Body of pancreas (tissue), 4 donors: ENCODE results near the gene SAC3D1. TPM values are rescaled to one million over a fixed set of nuclear protein-coding genes. Genes with fewer than 3 reads are reported as not detected.

Experiments used
- ATAC-seq: fragments of 150-250 bp; one replicate; pipeline ENCODE4 v1.9.1; 2016
- DNase-seq, 4 donors: peaks; one replicate each; pipeline ENCODE4 v3.0.0-alpha.2; 2019
- H3K27ac ChIP-seq, 4 donors: fragments of 200-600 bp; sonication (generic); 1 replicate in 3 of 4; 2 replicates in 1 of 4; pipeline versions ENCODE4 v1.5.1 to v1.6.1; 2016 to 2019; ENCODE audit warnings: mild to moderate bottlenecking in 1 of 4, mixed read lengths in 1 of 4, moderate library complexity in 1 of 4
- H3K27me3 ChIP-seq, 2 donors: fragments of 200-600 bp; sonication (generic); one replicate each; pipeline ENCODE4 v1.6.0; 2016; ENCODE audit warnings: mild to moderate bottlenecking in 1 of 2
- H3K36me3 ChIP-seq, 2 donors: fragments of 200-600 bp; sonication (generic); replicated peaks in 1 of 2; 2 replicates each; pipeline ENCODE4 v1.5.1; 2016; ENCODE audit warnings: low read depth in 2 of 2; ENCODE audit not compliant: insufficient read depth in 1 of 2
- H3K4me1 ChIP-seq: fragments of 200-600 bp; sonication (generic); one replicate; pipeline ENCODE4 v1.6.0; 2016
- H3K4me3 ChIP-seq, 2 donors: fragments of 200-600 bp; sonication (generic); 1 replicate in 1 of 2; 2 replicates in 1 of 2; pipeline ENCODE4 v1.5.1; 2016 to 2019
- H3K9me3 ChIP-seq, 3 donors: fragments of 200-600 bp; sonication (generic); 1 replicate in 2 of 3; 2 replicates in 1 of 3; pipeline ENCODE4 v1.5.1; 2016
- POLR2A ChIP-seq, 3 donors: fragments of 450-650 bp; IDR thresholded peaks; one replicate each; pipeline ENCODE4 v1.6.1; 2016; ENCODE audit warnings: antibody characterized with exemption in 3 of 3, mild to moderate bottlenecking in 2 of 3
- WGBS, 2 donors: methylation state at CpG; one replicate each; pipeline ENCODE4 v1.1.5; 2017; 5-methylcytosine and 5-hydroxymethylcytosine counted together
- intact Hi-C: fragments of 100-400 bp; cut with DNase I; formaldehyde crosslinking; loops from one replicate; pipeline ENCODE4 v1.15.1; 2023
- total RNA-seq, 2 donors: library from RNA; depleted of rRNA; stranded (reverse); fragments of >200 nt; gene quantifications; one replicate each; pipeline ENCODE4 v1.1.0, GENCODE V29; 2016
- TF ChIP-seq, protein P1 (sequence below), 7 experiments: fragments of 450-650 bp in 4 of 7; fragments of 200-600 bp in 3 of 7; sonication (generic) in 3 of 7; IDR thresholded peaks; one replicate each; pipeline ENCODE4 v1.5.1; 2016 to 2019; ENCODE audit warnings: antibody characterized with exemption in 7 of 7

Gene SAC3D1
- total RNA-seq, 2 donors from 2014 or later, result 5.4 to 30.3 TPM

DNA sequence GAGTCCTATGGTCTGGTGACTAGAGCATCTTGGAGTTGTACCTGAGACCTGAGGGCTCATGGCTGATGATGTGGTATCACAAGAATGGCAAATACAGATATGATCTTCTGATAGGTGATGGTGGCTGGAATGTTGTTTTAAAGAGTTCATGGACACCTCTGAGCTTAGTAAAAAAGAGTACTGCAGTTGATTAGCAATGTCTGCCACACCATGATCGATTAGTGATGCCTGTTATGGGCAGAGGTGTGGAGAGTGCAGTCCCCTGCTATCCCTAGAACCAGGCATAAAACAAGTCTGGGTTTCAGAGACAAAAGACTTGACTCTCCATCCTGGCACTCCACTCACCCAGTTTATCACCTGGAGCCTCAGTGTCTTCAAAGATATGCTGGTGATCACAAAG is 42.9 kb upstream of the SAC3D1 start:
- DNase-seq (peak in 1 of 4 donors; percentile 30), ATAC-seq (no peak)
- Histone ChIP-seq H3K36me3 (no peaks in the 10 kb centered on the region), H3K4me1 (peaks cover 50% of the 10 kb centered on the region), H3K27ac (peak overlapping the region; percentile 76 to 91 (median 86)), H3K27me3 (no peaks in the 10 kb centered on the region), H3K4me3 (no peak overlapping the region), H3K9me3 (no peaks in the 10 kb centered on the region)
- TF ChIP-seq POLR2A (IDR thresholded peaks at IDR 0.05), result no peak
- TF ChIP-seq, protein P1, sequence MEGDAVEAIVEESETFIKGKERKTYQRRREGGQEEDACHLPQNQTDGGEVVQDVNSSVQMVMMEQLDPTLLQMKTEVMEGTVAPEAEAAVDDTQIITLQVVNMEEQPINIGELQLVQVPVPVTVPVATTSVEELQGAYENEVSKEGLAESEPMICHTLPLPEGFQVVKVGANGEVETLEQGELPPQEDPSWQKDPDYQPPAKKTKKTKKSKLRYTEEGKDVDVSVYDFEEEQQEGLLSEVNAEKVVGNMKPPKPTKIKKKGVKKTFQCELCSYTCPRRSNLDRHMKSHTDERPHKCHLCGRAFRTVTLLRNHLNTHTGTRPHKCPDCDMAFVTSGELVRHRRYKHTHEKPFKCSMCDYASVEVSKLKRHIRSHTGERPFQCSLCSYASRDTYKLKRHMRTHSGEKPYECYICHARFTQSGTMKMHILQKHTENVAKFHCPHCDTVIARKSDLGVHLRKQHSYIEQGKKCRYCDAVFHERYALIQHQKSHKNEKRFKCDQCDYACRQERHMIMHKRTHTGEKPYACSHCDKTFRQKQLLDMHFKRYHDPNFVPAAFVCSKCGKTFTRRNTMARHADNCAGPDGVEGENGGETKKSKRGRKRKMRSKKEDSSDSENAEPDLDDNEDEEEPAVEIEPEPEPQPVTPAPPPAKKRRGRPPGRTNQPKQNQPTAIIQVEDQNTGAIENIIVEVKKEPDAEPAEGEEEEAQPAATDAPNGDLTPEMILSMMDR (IDR thresholded peaks at IDR 0.05), result no peak
- intact Hi-C loops, result no loop called here
- WGBS, 2 donors, result 79 to 85% methylated on average over 1 of the region's 1 CpG

DNA sequence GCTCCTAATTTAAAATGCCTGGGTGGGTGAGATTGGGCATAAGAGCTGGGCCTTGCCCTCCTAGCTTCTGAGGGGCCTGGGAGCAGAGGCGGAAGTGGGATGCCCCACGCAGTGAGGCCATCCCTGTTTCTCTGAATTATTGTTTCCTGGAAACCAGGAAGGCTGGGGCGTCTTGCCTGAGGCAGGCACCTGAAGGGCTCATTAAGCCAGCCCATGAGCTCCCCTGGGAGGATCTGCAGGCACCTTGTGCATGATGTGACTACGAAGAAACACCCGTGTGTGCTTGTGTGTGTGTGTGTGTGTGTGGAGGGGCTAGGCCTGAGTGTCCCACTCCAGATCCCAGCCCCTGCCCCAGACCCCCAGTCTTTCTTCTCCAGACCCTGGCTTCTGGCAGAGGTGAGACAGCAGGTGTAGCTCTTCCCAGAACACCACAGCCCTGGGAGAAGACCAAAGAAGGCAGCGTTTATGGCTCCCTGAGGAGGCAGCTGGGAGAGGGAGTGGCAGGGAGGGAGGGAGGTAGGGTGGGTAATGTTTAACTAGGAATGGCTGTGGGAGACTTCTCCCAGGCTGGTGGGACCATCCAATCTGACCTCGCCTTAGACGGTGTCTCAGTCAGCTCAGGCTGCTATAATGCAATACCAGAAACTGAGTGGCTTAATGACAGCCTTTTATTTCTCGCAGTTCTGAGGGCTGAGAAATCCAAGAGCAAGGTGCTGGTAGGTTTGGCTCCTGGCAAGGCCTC is 42.1 kb upstream of the SAC3D1 start:
- WGBS, 2 donors, result 35 to 42% methylated on average over 8 to 9 of the region's 9 CpGs

DNA sequence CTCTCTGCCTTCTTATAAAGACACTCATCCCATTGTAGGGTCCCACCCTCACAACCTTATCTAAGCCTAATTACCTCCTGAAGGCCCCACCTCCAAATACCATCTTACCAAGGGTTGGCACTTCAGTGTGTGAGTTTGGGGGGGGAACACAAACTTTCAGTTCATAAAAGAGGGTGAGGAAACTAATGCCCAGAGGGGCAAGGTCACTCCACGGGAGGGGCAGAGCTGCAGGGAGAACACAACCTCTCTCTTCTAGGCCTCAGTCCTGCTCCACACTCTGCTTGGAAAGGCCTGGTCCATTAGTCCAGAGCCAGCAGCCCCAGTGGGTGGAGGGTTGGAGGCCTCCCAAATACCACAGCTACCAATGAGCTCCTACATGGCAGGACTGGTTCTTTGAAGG is 41.5 kb upstream of the SAC3D1 start:
- intact Hi-C loops, result no loop called here
- no peak for ATAC-seq
- Histone ChIP-seq H3K36me3 (no peaks in the 10 kb centered on the region), H3K27me3 (no peaks in the 10 kb centered on the region), H3K27ac (peak overlapping the region; percentile 76 to 91 (median 86)), H3K4me3 (no peak overlapping the region), H3K4me1 (peaks cover 48% of the 10 kb centered on the region), H3K9me3 (no peaks in the 10 kb centered on the region)
- TF ChIP-seq, protein P1 (IDR thresholded peaks at IDR 0.05), result no peak
- TF ChIP-seq POLR2A (IDR thresholded peaks at IDR 0.05), result no peak
- no peak for DNase-seq
- 100% methylated on average over 1 of the region's 1 CpG; no CpG with 5 or more reads in 1 of the 2 donors for whole genome bisulfite sequencing, 2 donors

More for the DNA sequence above, 42.1 kb upstream of the SAC3D1 start:
- Histone ChIP-seq H3K27ac (peak overlapping the region; percentile 76 to 91 (median 86)), H3K9me3 (no peaks in the 10 kb centered on the region), H3K27me3 (no peaks in the 10 kb centered on the region), H3K36me3 (no peaks in the 10 kb centered on the region), H3K4me3 (no peak overlapping the region), H3K4me1 (peaks cover 50% of the 10 kb centered on the region)
- DNase-seq, result peak; percentile 56 to 76 (median 70)
- intact Hi-C loops, result no loop called here
- ATAC-seq, result peak; percentile 54
- no peak for TF ChIP-seq POLR2A (IDR thresholded peaks at IDR 0.05)
- TF ChIP-seq, protein P1 (IDR thresholded peaks at IDR 0.05), result no peak

DNA sequence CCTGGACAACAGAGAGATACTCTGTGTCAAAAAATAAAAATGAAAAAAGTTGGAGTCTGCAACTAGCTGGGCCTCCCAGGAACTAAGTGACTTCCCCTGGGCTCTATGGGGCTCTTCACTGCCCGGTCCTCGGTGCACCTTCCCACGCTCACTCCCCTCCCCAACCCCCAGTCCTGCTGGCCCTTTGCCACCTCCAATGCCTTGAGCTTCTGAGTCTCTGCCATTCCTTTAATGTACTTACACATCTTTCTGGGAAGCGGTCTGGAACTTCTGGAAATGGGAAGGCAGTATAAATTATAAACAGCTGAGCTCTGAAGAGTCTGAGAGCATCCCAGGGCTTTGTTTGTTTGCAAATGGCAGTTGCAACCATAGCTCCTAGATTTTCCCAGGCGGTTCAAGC is 38.3 kb upstream of the SAC3D1 start:
- TF ChIP-seq, protein P1 (IDR thresholded peaks at IDR 0.05), result no peak
- TF ChIP-seq POLR2A (IDR thresholded peaks at IDR 0.05), result no peak
- no peaks in the 10 kb centered on the region for H3K27me3 ChIP-seq
- no peaks in the 10 kb centered on the region for H3K36me3 ChIP-seq
- intact Hi-C loops, result loop anchor here (10.0 kb wide), 1 partner anchor 98 kb away; no protein-coding TSS in a partner anchor
- ATAC-seq, result no peak
- no peak overlapping the region for H3K27ac ChIP-seq
- DNase-seq, result no peak
- H3K4me3 ChIP-seq, result no peak overlapping the region
- WGBS, 2 donors, result 82 to 84% methylated on average over 5 of the region's 5 CpGs
- H3K4me1 ChIP-seq, result peaks cover 19% of the 10 kb centered on the region
- H3K9me3 ChIP-seq, result no peaks in the 10 kb centered on the region
